Measurements from ENCODE around the gene FSIP2. TPM values are rescaled to one million over a fixed set of nuclear protein-coding genes. Genes with fewer than 3 reads are reported as not detected.

The FSIP2 gene
- total and polyA plus RNA-seq, 10 of the 15 experiments (the other 5 are each of a cell fraction or from before 2014, with no cell fraction given): 0.03 to 1.3 (median 0.13) TPM

DNA sequence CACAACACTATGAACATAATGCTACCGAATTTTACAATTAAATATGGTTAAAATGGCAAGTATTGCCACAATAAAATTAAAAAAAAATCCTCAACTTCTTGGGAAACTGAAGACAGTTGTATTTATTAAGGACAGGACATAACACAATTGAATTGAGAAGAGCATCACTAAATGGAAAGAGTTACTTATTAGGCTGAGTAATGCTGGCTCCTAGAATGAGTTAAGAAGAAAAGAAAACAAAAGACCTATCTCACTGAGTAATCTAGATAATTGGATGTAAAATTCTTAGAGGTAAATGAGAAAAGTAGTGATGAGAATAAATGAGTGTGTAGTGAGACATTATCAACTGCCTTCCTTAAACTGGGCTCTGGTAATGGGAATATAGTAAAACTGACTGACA is 121.7 kb downstream of the FSIP2 start:
- 0% methylated on average over 1 of the region's 1 CpG for WGBS (ENCODE audit: insufficient coverage, insufficient replicate concordance, low lambda C conversion rate, missing lambda C conversion rate)
- TF ChIP-seq CEBPB (IDR thresholded peaks at IDR 0.05; ENCODE audit: borderline replicate concordance in 1 of 2, low read depth in 2 of 2, low read length in 2 of 2): no peak
- TF ChIP-seq MTA2 (IDR thresholded peaks at IDR 0.05; ENCODE audit: low read depth): no peak
- TF ChIP-seq CTCF (IDR thresholded peaks at IDR 0.05 in 2 of 3, conservative IDR thresholded peaks at IDR 0.05 in 1 of 3; ENCODE audit: control insufficient read depth in 2 of 3, extremely low read depth in 1 of 3, insufficient read depth in 1 of 3, low read depth in 3 of 3, low read length in 3 of 3): no peak
- Histone ChIP-seq H3K36me3 (ENCODE audit: control insufficient read depth in 2 of 2, insufficient read depth in 2 of 2, low read length in 1 of 2) (no peaks in the 10 kb centered on the region), H3K27ac (ENCODE audit: control insufficient read depth, insufficient read depth) (no peak overlapping the region), H2AFZ (ENCODE audit: control insufficient read depth, low read depth, low read length) (no peak overlapping the region), H3K9ac (ENCODE audit: control insufficient read depth, insufficient read depth, low read length) (no peak overlapping the region), H3K4me3 (no peak overlapping the region), H3K79me2 (ENCODE audit: control insufficient read depth, insufficient read depth, low read length) (no peaks in the 10 kb centered on the region), H3K4me2 (ENCODE audit: control insufficient read depth, insufficient read depth) (no peak overlapping the region), H3K4me1 (ENCODE audit: control insufficient read depth, insufficient read depth, low read length) (no peaks in the 10 kb centered on the region), H3K9me3 (replicated peaks; ENCODE audit: control insufficient read depth, insufficient read depth, low read length) (no peaks in the 10 kb centered on the region), H3K27me3 (replicated peaks in 1 of 2; ENCODE audit: control insufficient read depth in 2 of 2, insufficient read depth in 2 of 2, low read length in 1 of 2) (no peaks in the 10 kb centered on the region), H4K20me1 (ENCODE audit: control insufficient read depth, insufficient read depth) (no peaks in the 10 kb centered on the region)
- intact Hi-C loops (cut with micrococcal nuclease; ENCODE audit: unreplicated experiment): no loop called here
- POLR2A ChIA-PET: no interaction called here
- ATAC-seq (no peak), DNase-seq (ENCODE audit: low read depth, low spot score) (no peak), FAIRE-seq (no peak)
- CTCF ChIA-PET: no interaction called here
- SMC1A ChIA-PET (ENCODE audit: uncharacterized antibody, unreplicated experiment): no interaction called here
- in situ Hi-C loops (cut with MboI): no loop called here
- RAD21 ChIA-PET (ENCODE audit: unreplicated experiment): no interaction called here
- BruUV-seq (replicated peaks): no TSS peak

DNA sequence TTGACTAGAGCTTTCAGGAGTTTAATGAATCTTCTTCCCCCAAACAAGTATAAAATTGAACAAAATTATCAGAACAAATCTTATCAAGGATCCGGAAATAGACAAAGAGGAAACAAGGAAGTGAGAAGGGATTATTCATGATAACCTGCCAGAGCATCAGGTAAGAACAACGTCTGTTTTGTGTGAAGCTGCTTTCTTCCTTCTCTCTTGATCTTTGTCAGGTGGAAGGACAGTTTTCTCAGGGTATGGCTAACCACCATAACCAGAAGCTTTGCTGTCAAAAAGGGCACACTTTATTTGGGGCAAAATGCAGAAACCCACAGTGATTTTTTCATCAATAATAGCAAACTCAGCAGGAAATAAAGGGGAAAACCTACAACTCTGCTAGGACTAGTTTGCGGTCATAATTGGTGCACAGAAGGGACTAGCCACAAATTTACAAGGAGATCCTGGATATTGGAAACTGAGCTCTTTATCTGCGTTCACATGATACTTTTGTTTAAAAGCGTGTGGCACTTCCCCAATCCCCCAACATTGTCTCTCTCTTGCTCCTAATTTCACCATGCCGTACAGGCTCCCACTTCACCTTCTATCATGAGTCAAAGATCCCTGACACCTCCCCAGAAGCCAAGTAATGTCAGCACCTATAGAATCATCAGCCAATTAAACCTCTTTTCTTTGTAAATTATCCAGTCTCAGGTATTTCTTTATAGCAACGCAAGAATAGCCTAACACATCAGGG is 124.2 kb downstream of the FSIP2 start:
- FAIRE-seq (no peak), ATAC-seq (no peak), DNase-seq (ENCODE audit: low read depth, low spot score) (no peak)
- Histone ChIP-seq H3K27me3 (replicated peaks in 1 of 2; ENCODE audit: control insufficient read depth in 2 of 2, insufficient read depth in 2 of 2, low read length in 1 of 2) (no peaks in the 10 kb centered on the region), H3K36me3 (ENCODE audit: control insufficient read depth in 2 of 2, insufficient read depth in 2 of 2, low read length in 1 of 2) (no peaks in the 10 kb centered on the region), H4K20me1 (ENCODE audit: control insufficient read depth, insufficient read depth) (no peaks in the 10 kb centered on the region), H3K4me2 (ENCODE audit: control insufficient read depth, insufficient read depth) (no peak overlapping the region), H3K79me2 (ENCODE audit: control insufficient read depth, insufficient read depth, low read length) (no peaks in the 10 kb centered on the region), H3K27ac (ENCODE audit: control insufficient read depth, insufficient read depth) (no peak overlapping the region), H2AFZ (ENCODE audit: control insufficient read depth, low read depth, low read length) (no peak overlapping the region), H3K4me3 (no peak overlapping the region), H3K4me1 (ENCODE audit: control insufficient read depth, insufficient read depth, low read length) (no peaks in the 10 kb centered on the region), H3K9ac (ENCODE audit: control insufficient read depth, insufficient read depth, low read length) (no peak overlapping the region), H3K9me3 (replicated peaks; ENCODE audit: control insufficient read depth, insufficient read depth, low read length) (no peaks in the 10 kb centered on the region)
- RAD21 ChIA-PET (ENCODE audit: unreplicated experiment): no interaction called here
- in situ Hi-C loops (cut with MboI): no loop called here
- intact Hi-C loops (cut with micrococcal nuclease; ENCODE audit: unreplicated experiment): no loop called here
- POLR2A ChIA-PET: no interaction called here
- CTCF ChIA-PET: no interaction called here
- no TSS peak for BruUV-seq (replicated peaks)
- 34% methylated on average over 7 of the region's 7 CpGs for WGBS (ENCODE audit: insufficient coverage, insufficient replicate concordance, low lambda C conversion rate, missing lambda C conversion rate)
- SMC1A ChIA-PET (ENCODE audit: uncharacterized antibody, unreplicated experiment): no interaction called here
- TF ChIP-seq SMC3 (IDR thresholded peaks at IDR 0.05; ENCODE audit: borderline replicate concordance, low read length): no peak
- no peak for TF ChIP-seq JUNB (IDR thresholded peaks at IDR 0.05)
- TF ChIP-seq, protein P1, sequence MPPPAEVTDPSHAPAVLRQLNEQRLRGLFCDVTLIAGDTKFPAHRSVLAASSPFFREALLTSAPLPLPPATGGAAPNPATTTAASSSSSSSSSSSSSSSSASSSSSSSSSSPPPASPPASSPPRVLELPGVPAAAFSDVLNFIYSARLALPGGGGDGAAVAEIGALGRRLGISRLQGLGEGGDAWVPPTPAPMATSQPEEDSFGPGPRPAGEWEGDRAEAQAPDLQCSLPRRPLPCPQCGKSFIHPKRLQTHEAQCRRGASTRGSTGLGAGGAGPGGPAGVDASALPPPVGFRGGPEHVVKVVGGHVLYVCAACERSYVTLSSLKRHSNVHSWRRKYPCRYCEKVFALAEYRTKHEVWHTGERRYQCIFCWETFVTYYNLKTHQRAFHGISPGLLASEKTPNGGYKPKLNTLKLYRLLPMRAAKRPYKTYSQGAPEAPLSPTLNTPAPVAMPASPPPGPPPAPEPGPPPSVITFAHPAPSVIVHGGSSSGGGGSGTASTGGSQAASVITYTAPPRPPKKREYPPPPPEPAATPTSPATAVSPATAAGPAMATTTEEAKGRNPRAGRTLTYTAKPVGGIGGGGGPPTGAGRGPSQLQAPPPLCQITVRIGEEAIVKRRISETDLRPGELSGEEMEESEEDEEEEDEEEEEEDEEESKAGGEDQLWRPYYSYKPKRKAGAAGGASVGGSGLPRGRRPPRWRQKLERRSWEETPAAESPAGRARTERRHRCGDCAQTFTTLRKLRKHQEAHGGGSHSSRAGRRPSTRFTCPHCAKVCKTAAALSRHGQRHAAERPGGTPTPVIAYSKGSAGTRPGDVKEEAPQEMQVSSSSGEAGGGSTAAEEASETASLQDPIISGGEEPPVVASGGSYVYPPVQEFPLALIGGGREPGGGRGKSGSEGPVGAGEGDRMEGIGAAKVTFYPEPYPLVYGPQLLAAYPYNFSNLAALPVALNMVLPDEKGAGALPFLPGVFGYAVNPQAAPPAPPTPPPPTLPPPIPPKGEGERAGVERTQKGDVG (CRISPR knock-in tag; IDR thresholded peaks at IDR 0.05): no peak
- no peak for TF ChIP-seq NFYA (IDR thresholded peaks at IDR 0.05; ENCODE audit: borderline replicate concordance, low read depth, low read length)
- TF ChIP-seq NRF1 (conservative IDR thresholded peaks at IDR 0.05; ENCODE audit: low read depth, low read length): no peak
